RWPE1 (cell line): Measurements from ENCODE around the gene FAM193B.

Source experiments
- CTCF ChIA-PET: fragments of 350-600 bp; sonication (Branson Sonifier 250); formaldehyde crosslinking; extraction: SDS; loops from one replicate; lab custom pipeline; 2021; lab: Yijun Ruan, JAX
- POLR2A ChIA-PET: fragments of 400-600 bp; formaldehyde crosslinking; extraction: SDS; loops from one replicate; lab custom pipeline; 2020; ENCODE audit warnings: antibody characterized with exemption; ENCODE audit not compliant: low non-redundant PET; lab: Yijun Ruan, JAX
- DNase-seq: peaks from one replicate; pipeline ENCODE4 v3.0.0; 2012; ENCODE audit warnings: low spot score
- H3K27ac ChIP-seq: fragments of 450-650 bp; 2 replicates; pipeline ENCODE4 v1.5.1; 2017
- TF ChIP-seq, protein P1 (sequence below): fragments of 450-650 bp; conservative IDR thresholded peaks from 2 replicates; pipeline ENCODE4 v1.5.1; 2017; ENCODE audit warnings: low read depth, mild to moderate bottlenecking

The FAM193B gene

DNA sequence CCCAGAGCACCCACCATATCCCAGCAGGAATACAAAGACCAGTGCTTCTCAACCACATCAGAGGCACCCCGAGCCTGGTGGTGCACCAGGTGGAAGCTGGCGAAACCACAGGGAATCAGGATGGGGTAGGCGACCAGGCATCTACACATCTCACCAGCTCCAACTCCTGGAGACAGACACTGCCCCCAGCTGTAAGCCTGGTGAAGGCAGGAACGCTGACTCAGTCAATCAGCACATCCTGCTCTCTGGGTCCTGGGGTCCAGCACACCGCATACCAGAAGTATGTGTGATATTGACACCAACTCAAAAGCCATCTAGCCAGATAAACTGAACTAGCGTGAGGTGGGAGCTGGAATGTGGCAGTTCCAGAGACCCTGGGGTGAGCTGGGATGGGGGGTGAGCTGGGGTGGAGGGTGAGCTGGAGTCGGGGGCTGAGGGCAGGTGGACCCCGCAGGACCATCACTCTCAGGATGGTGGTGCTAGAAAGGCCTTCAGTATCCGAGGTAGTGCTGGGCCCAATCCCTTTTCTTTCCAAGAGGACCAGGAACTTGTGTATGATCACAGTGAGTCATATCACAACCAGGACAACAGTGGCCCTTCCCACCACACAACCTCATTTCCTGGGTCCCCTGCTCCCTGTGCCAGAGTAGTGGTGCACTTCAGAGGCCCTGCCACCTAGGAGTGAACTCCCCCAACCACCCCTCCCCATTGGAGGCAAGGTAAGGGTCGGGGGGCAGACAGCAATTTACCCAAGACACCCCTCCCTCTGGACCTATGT lies 83.4 kb downstream of the FAM193B start:
- no peak for DNase-seq
- ChIA-PET CTCF (interaction anchor here (0.6 to 2.2 kb wide), 4 partner anchors 14 to 66 kb away, joined by 3 to 18 read pairs (median 4); no protein-coding TSS in a partner anchor), POLR2A (no interaction called here)
- H3K27ac ChIP-seq = peak overlapping the region; percentile 82
- TF ChIP-seq, protein P1, sequence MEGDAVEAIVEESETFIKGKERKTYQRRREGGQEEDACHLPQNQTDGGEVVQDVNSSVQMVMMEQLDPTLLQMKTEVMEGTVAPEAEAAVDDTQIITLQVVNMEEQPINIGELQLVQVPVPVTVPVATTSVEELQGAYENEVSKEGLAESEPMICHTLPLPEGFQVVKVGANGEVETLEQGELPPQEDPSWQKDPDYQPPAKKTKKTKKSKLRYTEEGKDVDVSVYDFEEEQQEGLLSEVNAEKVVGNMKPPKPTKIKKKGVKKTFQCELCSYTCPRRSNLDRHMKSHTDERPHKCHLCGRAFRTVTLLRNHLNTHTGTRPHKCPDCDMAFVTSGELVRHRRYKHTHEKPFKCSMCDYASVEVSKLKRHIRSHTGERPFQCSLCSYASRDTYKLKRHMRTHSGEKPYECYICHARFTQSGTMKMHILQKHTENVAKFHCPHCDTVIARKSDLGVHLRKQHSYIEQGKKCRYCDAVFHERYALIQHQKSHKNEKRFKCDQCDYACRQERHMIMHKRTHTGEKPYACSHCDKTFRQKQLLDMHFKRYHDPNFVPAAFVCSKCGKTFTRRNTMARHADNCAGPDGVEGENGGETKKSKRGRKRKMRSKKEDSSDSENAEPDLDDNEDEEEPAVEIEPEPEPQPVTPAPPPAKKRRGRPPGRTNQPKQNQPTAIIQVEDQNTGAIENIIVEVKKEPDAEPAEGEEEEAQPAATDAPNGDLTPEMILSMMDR = no peak
